IMR-90 (cell line): Measurements from ENCODE around the gene KCNQ1. TPM values are rescaled to one million over a fixed set of nuclear protein-coding genes. Genes with fewer than 3 reads are reported as not detected.

Experiments used
- ATAC-seq: fragments of 200-7000 bp; cut with Tn5 transposase; 2 replicates; pipeline ENCODE4 v1.9.1; 2020; ENCODE audit warnings: low read depth, mild to moderate bottlenecking, moderate library complexity
- BruUV-seq: library from RNA; stranded (reverse); fragments of 400-500 nt; replicated peaks from 2 replicates; lab custom pipeline; 2021; lab: Mats Ljungman, UMichigan
- CTCF ChIA-PET: fragments of 300-600 bp; formaldehyde crosslinking; extraction: SDS; loops from one replicate; lab custom pipeline; 2021; ENCODE audit warnings: antibody characterized with exemption; lab: Yijun Ruan, JAX
- POLR2A ChIA-PET: fragments of 300-600 bp; sonication (Branson Sonifier 250); formaldehyde crosslinking; loops from one replicate; lab custom pipeline; 2022; ENCODE audit warnings: antibody characterized with exemption; ENCODE audit not compliant: unreplicated experiment; lab: Charles Lee
- DNase-seq: peaks from one replicate; pipeline ENCODE4 v3.0.0; 2013
- H2AFZ ChIP-seq: replicated peaks from 2 replicates; pipeline ENCODE3; 2013; ENCODE audit warnings: low read length, mild to moderate bottlenecking; ENCODE audit not compliant: poor library complexity
- H2AK5ac ChIP-seq: 2 replicates; pipeline ENCODE4 v1.6.1; 2013; ENCODE audit warnings: low read depth, low read length, inconsistent platforms
- H2AK9ac ChIP-seq: replicated peaks from 2 replicates; pipeline ENCODE3; 2013; ENCODE audit warnings: mild to moderate bottlenecking, low read depth, low read length, moderate library complexity; ENCODE audit not compliant: poor library complexity
- H2BK120ac ChIP-seq: 2 replicates; pipeline ENCODE4 v1.6.1; 2013; ENCODE audit warnings: low read depth, low read length, inconsistent platforms
- H2BK15ac ChIP-seq: 3 replicates; pipeline ENCODE4 v1.6.1; 2013; ENCODE audit warnings: low read depth, low read length, inconsistent platforms
- H2BK20ac ChIP-seq: 2 replicates; pipeline ENCODE4 v1.6.1; 2013; ENCODE audit warnings: low read depth, mild to moderate bottlenecking, inconsistent platforms, low read length, moderate library complexity
- H2BK5ac ChIP-seq: 2 replicates; pipeline ENCODE4 v1.6.1; 2013; ENCODE audit warnings: mild to moderate bottlenecking, low read depth, low read length, inconsistent platforms; ENCODE audit not compliant: poor library complexity, severe bottlenecking
- H3K14ac ChIP-seq: replicated peaks from 2 replicates; pipeline ENCODE4 v1.6.1; 2013; ENCODE audit warnings: low read depth, low read length, inconsistent platforms
- H3K18ac ChIP-seq: 2 replicates; pipeline ENCODE4 v1.6.1; 2013; ENCODE audit warnings: low read depth, low read length, control low read depth
- H3K23ac ChIP-seq: 2 replicates; pipeline ENCODE4 v1.6.1; 2013; ENCODE audit warnings: low read depth, low read length, inconsistent platforms
- H3K27ac ChIP-seq: 2 replicates; pipeline ENCODE4 v1.5.1; 2013; ENCODE audit warnings: mild to moderate bottlenecking, control low read depth, low read length; ENCODE audit not compliant: insufficient read depth
- H3K27me3 ChIP-seq: 2 replicates; pipeline ENCODE4 v1.6.1; 2013; ENCODE audit warnings: low read length; ENCODE audit not compliant: control insufficient read depth, insufficient read depth
- H3K36me3 ChIP-seq: 2 replicates; pipeline ENCODE4 v1.6.1; 2013; ENCODE audit warnings: low read length, mixed read lengths; ENCODE audit not compliant: control insufficient read depth, insufficient read depth
- H3K4ac ChIP-seq: 2 replicates; pipeline ENCODE4 v1.6.1; 2013; ENCODE audit warnings: low read depth, low read length, inconsistent platforms
- H3K4me1 ChIP-seq: 2 replicates; pipeline ENCODE4 v1.6.1; 2013; ENCODE audit warnings: low read length, mixed read lengths; ENCODE audit not compliant: control insufficient read depth, insufficient read depth
- H3K4me2 ChIP-seq: 2 replicates; pipeline ENCODE4 v1.6.1; 2013; ENCODE audit warnings: low read depth, mild to moderate bottlenecking, control low read depth, low read length, moderate library complexity
- H3K4me3 ChIP-seq: 2 replicates; pipeline ENCODE4 v1.5.1; 2013; ENCODE audit warnings: low read depth, mild to moderate bottlenecking, control low read depth, low read length, moderate library complexity; ENCODE audit not compliant: insufficient read depth
- H3K56ac ChIP-seq: 2 replicates; pipeline ENCODE4 v1.6.1; 2013; ENCODE audit warnings: low read length, inconsistent platforms; ENCODE audit not compliant: insufficient read depth; ENCODE audit errors: extremely low read depth
- H3K79me1 ChIP-seq, 2 experiments: 2 replicates each; pipeline ENCODE4 v1.6.1; 2013; ENCODE audit warnings: low read length in 2 of 2, inconsistent platforms in 1 of 2, low read depth in 1 of 2
- H3K9ac ChIP-seq: 2 replicates; pipeline ENCODE4 v1.6.1; 2013; ENCODE audit warnings: low read depth, low read length, control low read depth
- H3K9me1 ChIP-seq: 2 replicates; pipeline ENCODE4 v1.6.1; 2013; ENCODE audit warnings: low read length, inconsistent platforms; ENCODE audit not compliant: insufficient read depth
- H3K9me3 ChIP-seq: 2 replicates; pipeline ENCODE4 v1.6.1; 2013; ENCODE audit warnings: low read length; ENCODE audit not compliant: control insufficient read depth, insufficient read depth
- H4K20me1 ChIP-seq: 2 replicates; pipeline ENCODE4 v1.6.1; 2013; ENCODE audit warnings: low read length, inconsistent platforms; ENCODE audit not compliant: insufficient read depth
- H4K5ac ChIP-seq: 2 replicates; pipeline ENCODE4 v1.6.1; 2013; ENCODE audit warnings: mild to moderate bottlenecking, low read depth, low read length, control low read depth
- H4K8ac ChIP-seq, 2 experiments: 2 replicates each; pipeline ENCODE4 v1.6.1; 2013; ENCODE audit warnings: low read depth in 2 of 2, low read length in 2 of 2, control low read depth in 1 of 2, inconsistent platforms in 1 of 2
- H4K91ac ChIP-seq: 2 replicates; pipeline ENCODE4 v1.6.1; 2013; ENCODE audit warnings: low read depth, low read length, inconsistent platforms; ENCODE audit not compliant: insufficient read depth
- BHLHE40 ChIP-seq: fragments of 150-350 bp; IDR thresholded peaks from 2 replicates; pipeline ENCODE4 v1.6.1; 2016; ENCODE audit warnings: mild to moderate bottlenecking, low read depth, low read length
- CEBPB ChIP-seq: IDR thresholded peaks from 2 replicates; pipeline ENCODE4 v1.6.1; 2012; ENCODE audit warnings: low read depth, low read length, improper control_type of control experiment
- CHD1 ChIP-seq: IDR thresholded peaks from 2 replicates; pipeline ENCODE4 v1.6.1; 2012; ENCODE audit warnings: low read depth, low read length, improper control_type of control experiment
- CTCF ChIP-seq: conservative IDR thresholded peaks from 2 replicates; pipeline ENCODE4 v1.5.1; 2012; ENCODE audit warnings: mild to moderate bottlenecking, low read depth, low read length, improper control_type of control experiment
- FOS ChIP-seq: fragments of 150-350 bp; IDR thresholded peaks from 2 replicates; pipeline ENCODE4 v1.6.1; 2016; ENCODE audit warnings: low read depth, low read length
- MAZ ChIP-seq: IDR thresholded peaks from 2 replicates; pipeline ENCODE4 v1.6.1; 2012; ENCODE audit warnings: low read depth, mild to moderate bottlenecking, low read length, improper control_type of control experiment, moderate library complexity, borderline replicate concordance
- NFE2L2 ChIP-seq: fragments of 150-350 bp; IDR thresholded peaks from 2 replicates; pipeline ENCODE4 v1.6.1; 2016; ENCODE audit warnings: low read depth, mild to moderate bottlenecking, low read length
- RFX5 ChIP-seq: IDR thresholded peaks from 2 replicates; pipeline ENCODE4 v1.8.0; 2012; ENCODE audit warnings: low read depth, mild to moderate bottlenecking, low read length, moderate library complexity
- SMC3 ChIP-seq: fragments of 150-350 bp; IDR thresholded peaks from 2 replicates; pipeline ENCODE4 v1.6.1; 2016; ENCODE audit warnings: low read depth, mild to moderate bottlenecking, antibody characterized with exemption, low read length, moderate library complexity
- WGBS, 2 experiments: methylation state at CpG; one replicate each; pipeline versions ENCODE4 v1.1.5 to v1.1.7; 2013; ENCODE audit warnings: missing lambda C conversion rate in 2 of 2; ENCODE audit not compliant: insufficient read length in 1 of 2; ENCODE audit errors: extremely low coverage in 2 of 2; 5-methylcytosine and 5-hydroxymethylcytosine counted together
- dilution Hi-C: fragments of 300-500 bp; cut with HindIII; formaldehyde crosslinking; loops from one replicate; pipeline ENCODE4 v1.14.3; 2018; ENCODE audit warnings: low sequenced_read_pairs; ENCODE audit not compliant: unreplicated experiment
- in situ Hi-C: fragments of 300-500 bp; cut with MboI; formaldehyde crosslinking; loops from 3 replicates; pipeline ENCODE4 v1.14.3; 2019; ENCODE audit warnings: low sequenced_read_pairs, inconsistent platforms, mixed read lengths
- intact Hi-C: fragments of 100-400 bp; cut with micrococcal nuclease; formaldehyde crosslinking; loops from 2 replicates; pipeline ENCODE4 v1.10.0; 2022
- polyA plus RNA-seq, 3 experiments: library from polyadenylated mRNA; depleted of rRNA; stranded (reverse); fragments of >200 nt; gene quantifications; 2 replicates each; pipeline ENCODE4 v1.2.3, GENCODE V29; 2012; ENCODE audit warnings: low replicate concordance in 1 of 3
- total RNA-seq: library from RNA; depleted of rRNA; stranded (reverse); fragments of >200 nt; gene quantifications from 2 replicates; pipeline ENCODE4 v1.2.3, GENCODE V29; 2012
- TF ChIP-seq, protein P1 (sequence below): fragments of 150-350 bp; IDR thresholded peaks from 2 replicates; pipeline ENCODE4 v1.6.1; 2017; ENCODE audit warnings: mild to moderate bottlenecking, antibody characterized with exemption, low read length, low read depth
- TF ChIP-seq, protein P2 (sequence below): fragments of 150-350 bp; IDR thresholded peaks from 2 replicates; pipeline ENCODE4 v1.6.1; 2016; ENCODE audit warnings: low read depth, mild to moderate bottlenecking, low read length, moderate library complexity, borderline replicate concordance

KCNQ1 gene
- total and polyA plus RNA-seq, 2 of the 4 experiments (the other 2 are of a cell fraction) = 0.07 TPM; not detected in 1

GRCh38 chr11:2519862-2520735 is 75.3 kb downstream of the KCNQ1 start:
- H4K8ac ChIP-seq = no peak overlapping the region
- in situ Hi-C loops = loop anchor here (10.0 kb wide), 1 partner anchor 85 kb away; no protein-coding TSS in a partner anchor
- no peak for ATAC-seq
- no peak overlapping the region for H2AFZ ChIP-seq
- WGBS, 2 experiments = 62% methylated on average over 7 of the region's 24 CpGs; no CpG with 5 or more reads in 1 of the 2 experiments
- no peak overlapping the region for H3K4me3 ChIP-seq
- H3K4me2 ChIP-seq = no peak overlapping the region
- no peak overlapping the region for H2BK120ac ChIP-seq
- H3K23ac ChIP-seq = no peak overlapping the region
- no peaks in the 10 kb centered on the region for H3K4me1 ChIP-seq
- no peaks in the 10 kb centered on the region for H3K36me3 ChIP-seq
- H2AK9ac ChIP-seq = no peak overlapping the region
- no peaks in the 10 kb centered on the region for H3K9me1 ChIP-seq
- DNase-seq = no peak
- no peak overlapping the region for H3K56ac ChIP-seq
- H3K27me3 ChIP-seq = peaks cover 31% of the 10 kb centered on the region
- H4K20me1 ChIP-seq = no peaks in the 10 kb centered on the region
- no peak for TF ChIP-seq FOS
- TF ChIP-seq, protein P1, sequence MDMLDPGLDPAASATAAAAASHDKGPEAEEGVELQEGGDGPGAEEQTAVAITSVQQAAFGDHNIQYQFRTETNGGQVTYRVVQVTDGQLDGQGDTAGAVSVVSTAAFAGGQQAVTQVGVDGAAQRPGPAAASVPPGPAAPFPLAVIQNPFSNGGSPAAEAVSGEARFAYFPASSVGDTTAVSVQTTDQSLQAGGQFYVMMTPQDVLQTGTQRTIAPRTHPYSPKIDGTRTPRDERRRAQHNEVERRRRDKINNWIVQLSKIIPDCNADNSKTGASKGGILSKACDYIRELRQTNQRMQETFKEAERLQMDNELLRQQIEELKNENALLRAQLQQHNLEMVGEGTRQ = no peak
- TF ChIP-seq CEBPB = no peak
- no peak for TF ChIP-seq SMC3
- no peak for TF ChIP-seq NFE2L2
- no peak for TF ChIP-seq CTCF
- no peak for TF ChIP-seq BHLHE40
- no peak for TF ChIP-seq MAZ
- no peak for TF ChIP-seq RFX5
- TF ChIP-seq, protein P2, sequence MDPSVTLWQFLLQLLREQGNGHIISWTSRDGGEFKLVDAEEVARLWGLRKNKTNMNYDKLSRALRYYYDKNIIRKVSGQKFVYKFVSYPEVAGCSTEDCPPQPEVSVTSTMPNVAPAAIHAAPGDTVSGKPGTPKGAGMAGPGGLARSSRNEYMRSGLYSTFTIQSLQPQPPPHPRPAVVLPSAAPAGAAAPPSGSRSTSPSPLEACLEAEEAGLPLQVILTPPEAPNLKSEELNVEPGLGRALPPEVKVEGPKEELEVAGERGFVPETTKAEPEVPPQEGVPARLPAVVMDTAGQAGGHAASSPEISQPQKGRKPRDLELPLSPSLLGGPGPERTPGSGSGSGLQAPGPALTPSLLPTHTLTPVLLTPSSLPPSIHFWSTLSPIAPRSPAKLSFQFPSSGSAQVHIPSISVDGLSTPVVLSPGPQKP = no peak
- TF ChIP-seq CHD1 = no peak
- no peak overlapping the region for H3K9ac ChIP-seq
- no peaks in the 10 kb centered on the region for H3K9me3 ChIP-seq
- ChIA-PET CTCF (interaction anchor here (1.2 kb wide), 1 partner anchor 12 kb away, joined by 6 read pairs; no protein-coding TSS in a partner anchor), POLR2A (no interaction called here)
- no peak overlapping the region for H3K27ac ChIP-seq
- dilution Hi-C loops = no loop called here
- no peak overlapping the region for H2AK5ac ChIP-seq
- BruUV-seq = no TSS peak
- intact Hi-C loops = no loop called here
- H3K18ac ChIP-seq = no peak overlapping the region
- H3K14ac ChIP-seq = no peak overlapping the region
- H2BK5ac ChIP-seq = no peak overlapping the region
- no peak overlapping the region for H3K4ac ChIP-seq
- H4K5ac ChIP-seq = no peak overlapping the region
- H2BK15ac ChIP-seq = no peak overlapping the region
- no peaks in the 10 kb centered on the region for H3K79me1 ChIP-seq
- H4K91ac ChIP-seq = no peak overlapping the region
- no peak overlapping the region for H2BK20ac ChIP-seq
